ENCODE data around the gene ATP6V0D1.

DNA sequence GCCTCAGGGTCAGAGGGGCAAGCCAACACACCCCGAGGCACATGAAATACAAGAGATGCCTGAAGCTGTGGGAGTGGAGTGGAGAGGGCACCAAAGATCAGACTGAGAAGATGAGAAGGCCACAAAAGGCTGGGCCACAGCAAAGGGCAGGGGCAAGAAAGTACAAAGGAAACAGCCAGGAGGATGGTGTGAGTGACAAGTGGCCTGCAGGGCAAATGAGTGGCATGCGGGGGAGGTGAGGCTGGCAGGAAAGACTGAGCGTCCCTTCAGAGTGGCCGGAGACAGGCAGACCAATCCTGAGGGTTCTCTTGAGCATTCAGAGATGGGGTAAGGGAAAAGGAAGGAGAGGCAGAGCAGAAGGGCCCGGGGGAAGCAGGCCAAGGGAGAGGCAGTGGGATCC lies 26.9 kb downstream of the ATP6V0D1 start:
- TF ChIP-seq EZH2 (optimal IDR thresholded peaks at IDR 0.05; ENCODE audit: low read depth, low read length): no peak
- TF ChIP-seq, protein P1, sequence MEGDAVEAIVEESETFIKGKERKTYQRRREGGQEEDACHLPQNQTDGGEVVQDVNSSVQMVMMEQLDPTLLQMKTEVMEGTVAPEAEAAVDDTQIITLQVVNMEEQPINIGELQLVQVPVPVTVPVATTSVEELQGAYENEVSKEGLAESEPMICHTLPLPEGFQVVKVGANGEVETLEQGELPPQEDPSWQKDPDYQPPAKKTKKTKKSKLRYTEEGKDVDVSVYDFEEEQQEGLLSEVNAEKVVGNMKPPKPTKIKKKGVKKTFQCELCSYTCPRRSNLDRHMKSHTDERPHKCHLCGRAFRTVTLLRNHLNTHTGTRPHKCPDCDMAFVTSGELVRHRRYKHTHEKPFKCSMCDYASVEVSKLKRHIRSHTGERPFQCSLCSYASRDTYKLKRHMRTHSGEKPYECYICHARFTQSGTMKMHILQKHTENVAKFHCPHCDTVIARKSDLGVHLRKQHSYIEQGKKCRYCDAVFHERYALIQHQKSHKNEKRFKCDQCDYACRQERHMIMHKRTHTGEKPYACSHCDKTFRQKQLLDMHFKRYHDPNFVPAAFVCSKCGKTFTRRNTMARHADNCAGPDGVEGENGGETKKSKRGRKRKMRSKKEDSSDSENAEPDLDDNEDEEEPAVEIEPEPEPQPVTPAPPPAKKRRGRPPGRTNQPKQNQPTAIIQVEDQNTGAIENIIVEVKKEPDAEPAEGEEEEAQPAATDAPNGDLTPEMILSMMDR (IDR thresholded peaks at IDR 0.05; ENCODE audit: low read length): no peak
